NCI-H187 treated with DMSO at 0.1 percent for 48 hours (cell line): ENCODE results near the gene EIF4G1.
A peak's percentile ranks its signal among the peaks of the same experiment; 100 is the strongest.
"Not testable (repeated sequence)": the region's sequence is repeated elsewhere in the genome, so short reads cannot be mapped to it uniquely, and the experiment has no call there.

Experiments used
- DNase-seq: peaks from one replicate; lab custom pipeline; 2025; lab: John Stamatoyannopoulos, UW

EIF4G1 gene

GRCh38 chr3:184314363-184314699 lies at the start of gene EIF4G1:
TSS of gene EIF4G1 (plus strand) at chr3:184314606. CDS start at chr3:184315797, 1,191 bp downstream.
- DNase-seq: peak; percentile 47

GRCh38 chr3:184267249-184267648 lies 47.2 kb upstream of the EIF4G1 start:
- DNase-seq: not testable (repeated sequence)

DNA sequence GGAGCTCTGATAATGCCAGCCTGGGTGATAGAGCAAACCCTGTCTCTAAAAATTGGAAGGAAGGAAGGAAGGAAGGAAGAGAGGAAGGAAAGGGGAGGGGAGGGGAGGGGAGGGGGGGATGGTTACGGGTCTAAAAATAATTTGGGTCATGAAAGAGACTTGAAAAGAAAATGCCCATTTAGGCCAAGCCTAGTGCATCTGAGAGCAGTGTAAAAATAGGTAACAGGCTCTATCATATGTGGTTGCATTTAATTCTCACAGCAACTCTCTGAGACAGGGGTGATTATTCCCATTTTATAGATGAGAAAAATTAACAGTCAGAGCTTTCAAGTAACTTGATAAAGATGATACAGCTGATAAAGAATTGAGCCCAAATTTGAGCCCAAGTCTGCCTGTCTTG lies 42.1 kb upstream of the EIF4G1 start:
- no peak for DNase-seq

DNA sequence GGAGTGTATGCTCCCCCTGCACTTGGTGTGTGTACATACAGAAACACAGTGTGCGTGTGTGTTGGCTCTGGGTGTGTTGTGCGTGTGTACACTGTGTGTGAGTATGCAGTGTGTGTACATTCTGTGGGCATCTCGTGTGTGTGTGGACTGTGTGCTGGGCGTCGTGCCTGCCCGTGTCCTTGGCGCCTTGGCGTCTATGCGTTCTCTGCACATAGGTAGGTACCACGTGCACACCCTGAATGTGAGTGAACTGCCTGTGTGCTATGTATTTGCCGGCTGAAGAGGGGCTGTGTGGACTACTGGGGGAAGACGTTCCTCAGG lies 39.1 kb upstream of the EIF4G1 start:
- DNase-seq: no peak

DNA sequence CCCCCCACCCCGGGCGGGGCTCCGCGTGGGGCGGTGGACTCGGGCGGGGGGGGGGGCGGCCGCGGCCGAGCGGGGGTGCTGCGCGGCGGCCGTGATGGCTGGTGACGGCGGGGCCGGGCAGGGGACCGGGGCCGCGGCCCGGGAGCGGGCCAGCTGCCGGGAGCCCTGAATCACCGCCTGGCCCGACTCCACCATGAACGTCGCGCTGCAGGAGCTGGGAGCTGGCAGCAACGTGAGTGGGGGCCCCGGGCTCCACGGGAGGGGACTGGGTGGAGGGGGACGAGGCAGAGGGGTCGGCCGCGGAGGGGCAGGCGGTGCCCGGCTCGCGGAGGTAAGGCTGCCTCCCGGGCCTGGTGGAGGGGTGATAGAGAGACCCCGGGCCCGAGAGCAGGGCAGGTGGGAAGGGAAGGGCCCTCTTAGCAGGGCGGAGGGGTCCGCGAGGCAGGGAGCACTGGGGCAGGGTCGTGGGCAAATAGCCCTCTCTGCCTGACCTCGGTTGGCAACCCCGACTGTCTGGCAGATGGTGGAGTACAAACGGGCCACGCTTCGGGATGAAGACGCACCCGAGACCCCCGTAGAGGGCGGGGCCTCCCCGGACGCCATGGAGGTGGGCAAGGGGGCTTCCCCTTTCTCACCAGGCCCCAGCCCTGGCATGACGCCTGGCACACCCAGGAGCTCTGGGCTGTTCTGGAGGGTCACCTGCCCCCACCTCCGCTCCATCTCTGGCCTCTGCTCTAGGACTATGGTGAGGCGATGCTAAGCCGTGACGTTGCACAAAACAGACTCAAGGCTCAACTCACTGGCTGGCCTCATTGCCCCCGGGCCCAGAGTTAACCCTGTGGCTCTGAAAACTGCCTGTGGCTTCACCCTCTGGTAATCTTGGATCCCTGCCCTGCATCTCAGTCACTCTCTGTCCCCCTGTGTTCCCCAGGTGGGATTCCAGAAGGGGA lies 38.2 kb upstream of the EIF4G1 start, which contains the start of gene ECE2:
Gene ECE2 (plus strand): TSS at position 62 of the 950 bp plus-strand sequence. CDS start 132 bp downstream, at position 194.
- DNase-seq: no peak

DNA sequence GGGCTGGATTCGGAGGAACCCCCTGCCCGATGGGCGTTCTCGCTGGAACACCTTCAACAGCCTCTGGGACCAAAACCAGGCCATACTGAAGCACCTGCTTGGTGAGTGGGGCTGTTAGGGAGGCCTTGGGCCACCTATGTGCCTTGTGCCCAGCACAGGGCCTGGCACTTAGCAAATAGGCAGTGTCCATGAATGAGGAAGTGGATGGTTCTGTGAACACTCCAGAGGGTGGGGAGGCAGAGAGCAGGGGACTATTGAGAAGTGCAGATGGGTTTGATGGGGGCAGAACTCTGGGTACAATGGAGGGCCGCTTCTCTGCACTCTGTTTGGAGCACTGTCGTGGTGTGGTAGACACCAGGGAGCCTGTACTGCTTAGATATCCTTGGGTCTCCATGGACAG lies 37.0 kb upstream of the EIF4G1 start:
- no peak for DNase-seq

- DNase-seq: no peak
Observed at GRCh38 chr3:184282941-184283340, 31.5 kb upstream of the EIF4G1 start.

GRCh38 chr3:184283681-184284080 lies 30.7 kb upstream of the EIF4G1 start:
- DNase-seq: no peak

DNA sequence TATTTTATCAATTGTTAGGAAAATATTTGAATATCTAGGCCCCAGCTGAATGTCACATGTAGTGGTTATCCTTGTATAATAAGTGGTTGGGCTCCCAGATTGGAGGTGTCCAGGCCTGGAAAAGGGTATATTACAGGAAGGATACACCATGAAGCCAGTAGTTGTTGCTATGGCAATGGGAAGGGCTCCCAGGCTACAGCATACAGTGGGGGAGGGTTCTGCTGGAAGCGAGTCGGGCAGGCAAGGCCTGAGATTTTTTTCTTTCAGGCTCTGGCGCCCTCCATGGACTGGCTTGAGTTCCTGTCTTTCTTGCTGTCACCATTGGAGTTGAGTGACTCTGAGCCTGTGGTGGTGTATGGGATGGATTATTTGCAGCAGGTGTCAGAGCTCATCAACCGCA lies 29.7 kb upstream of the EIF4G1 start:
- DNase-seq: no peak

GRCh38 chr3:184289426-184289938 lies 24.9 kb upstream of the EIF4G1 start:
- DNase-seq: no peak

DNA sequence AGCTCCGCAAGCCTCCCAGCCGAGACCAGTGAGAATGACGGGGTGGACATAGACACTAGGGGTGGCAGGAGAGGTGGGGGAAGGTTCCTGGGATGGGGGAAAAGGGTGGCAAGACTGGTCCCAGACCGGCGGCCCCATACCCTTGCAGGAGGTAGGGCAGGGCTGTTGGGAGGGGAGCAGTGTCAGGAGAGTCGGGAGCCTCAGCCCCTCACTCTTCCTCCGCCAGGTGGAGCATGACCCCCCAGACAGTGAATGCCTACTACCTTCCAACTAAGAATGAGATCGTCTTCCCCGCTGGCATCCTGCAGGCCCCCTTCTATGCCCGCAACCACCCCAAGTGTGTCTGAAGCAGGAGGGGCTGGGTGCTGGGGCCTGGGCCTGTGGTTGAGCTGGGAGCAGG lies 24.1 kb upstream of the EIF4G1 start:
- no peak for DNase-seq

- no peak for DNase-seq
Observed at GRCh38 chr3:184291044-184291737, 23.2 kb upstream of the EIF4G1 start.

GRCh38 chr3:184291738-184292445 lies 22.5 kb upstream of the EIF4G1 start:
- DNase-seq: no peak

DNA sequence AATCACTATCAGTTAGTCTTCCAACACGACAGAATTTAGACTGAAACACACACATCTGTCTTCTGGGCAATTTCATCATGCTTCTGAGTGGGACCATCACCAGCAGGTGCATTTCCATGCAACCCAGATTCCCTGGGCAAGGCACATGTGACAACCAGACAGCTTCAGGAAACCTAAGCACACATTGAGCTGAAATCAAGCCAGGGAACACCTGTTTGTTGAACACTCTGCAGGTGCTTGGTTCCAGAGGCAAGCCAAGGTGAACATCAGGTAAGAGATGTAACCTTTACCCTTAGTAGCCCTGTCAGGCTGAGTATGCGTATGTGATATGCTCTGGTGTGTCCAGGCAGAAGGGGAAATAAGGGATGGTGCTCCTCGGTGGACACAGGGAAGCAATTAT lies 18.6 kb upstream of the EIF4G1 start:
- DNase-seq: no peak

DNA sequence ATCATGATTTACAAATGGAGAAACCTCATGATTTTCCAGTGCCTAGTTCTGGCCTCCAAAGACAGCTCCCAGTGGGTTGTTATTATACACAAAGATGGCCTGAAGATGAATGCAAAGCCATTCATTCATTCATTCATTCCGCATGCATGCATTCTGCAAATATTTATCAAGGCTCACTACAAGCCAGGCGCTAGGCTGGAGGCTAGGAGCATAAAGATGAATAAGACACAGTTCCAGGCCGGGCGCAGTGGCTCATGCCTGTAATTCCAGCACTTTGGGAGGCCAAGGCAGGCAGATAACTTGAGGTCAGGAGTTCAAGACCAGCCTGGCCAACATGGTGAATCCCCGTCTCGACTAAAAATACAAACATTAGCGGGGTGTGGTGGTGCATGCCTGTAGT lies 17.8 kb upstream of the EIF4G1 start:
- DNase-seq: no peak

- DNase-seq: peak; percentile 66
Observed at GRCh38 chr3:184298759-184299487, 15.5 kb upstream of the EIF4G1 start, which contains the start of gene PSMD2. TSS of gene PSMD2 (plus strand) at chr3:184299241. CDS start at chr3:184299267, 26 bp downstream.

DNA sequence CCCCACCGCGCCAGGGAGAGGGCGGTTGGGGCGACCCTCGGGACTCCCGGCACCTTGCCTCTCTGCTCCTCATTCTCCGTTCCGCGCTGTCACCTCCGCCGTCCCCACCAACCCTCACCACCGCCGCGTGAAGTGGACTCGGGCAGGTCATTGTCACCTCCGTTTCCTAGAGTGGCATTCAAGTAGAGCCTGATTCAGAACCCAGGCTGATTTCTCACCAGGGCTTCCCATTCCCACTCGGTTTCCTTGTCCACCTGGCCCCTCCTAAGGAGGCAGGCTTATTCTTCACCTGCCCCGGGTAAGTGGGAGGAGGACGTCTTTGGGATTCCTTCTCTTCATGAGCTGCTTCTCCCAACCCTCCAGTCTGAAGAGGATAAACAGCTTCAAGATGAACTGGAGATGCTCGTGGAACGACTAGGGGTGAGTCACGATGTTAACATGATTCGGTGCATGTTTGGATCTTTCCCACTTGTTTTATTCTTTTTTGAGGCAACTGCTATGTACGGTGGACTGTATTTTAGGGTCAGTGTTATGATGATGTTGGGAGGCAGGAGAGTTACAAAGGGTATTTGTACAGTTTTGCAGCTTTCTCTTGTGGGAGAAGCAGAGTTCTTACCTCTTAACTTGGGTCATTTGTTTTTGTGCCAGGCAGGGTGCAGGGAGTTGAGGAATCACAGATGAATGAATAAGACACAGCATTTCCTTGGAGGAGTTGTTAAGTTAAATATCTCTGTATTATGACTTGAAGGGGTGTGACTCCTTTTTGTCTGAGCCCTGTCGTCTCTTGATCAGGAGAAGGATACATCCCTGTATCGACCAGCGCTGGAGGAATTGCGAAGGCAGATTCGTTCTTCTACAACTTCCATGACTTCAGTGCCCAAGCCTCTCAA lies 14.7 kb upstream of the EIF4G1 start:
- DNase-seq: no peak

DNA sequence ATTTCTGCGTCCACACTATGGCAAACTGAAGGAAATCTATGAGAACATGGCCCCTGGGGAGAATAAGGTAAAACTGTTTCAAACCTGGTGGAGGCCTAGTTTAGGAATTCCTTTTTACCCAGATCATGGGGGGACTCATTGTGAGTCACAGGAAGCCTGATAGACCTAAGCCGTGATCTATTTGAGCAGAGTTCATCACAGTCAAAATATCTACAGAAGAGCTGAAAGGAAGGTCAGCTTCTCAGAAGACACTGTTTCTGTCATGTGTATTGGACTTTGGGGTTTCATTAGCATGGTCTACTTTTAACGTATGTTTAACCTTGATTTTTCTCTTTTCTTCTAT lies 14.1 kb upstream of the EIF4G1 start:
- DNase-seq: no peak

GRCh38 chr3:184305577-184305976 lies 8.8 kb upstream of the EIF4G1 start:
- DNase-seq: no peak

GRCh38 chr3:184306341-184306972 lies 7.9 kb upstream of the EIF4G1 start:
- DNase-seq: no peak
